SK-N-MC (cell line): ENCODE results near the gene IMPG2.

ENCODE experiments used
- EZH2 ChIP-seq: fragments of 200-600 bp; sonication (generic); IDR thresholded peaks from one replicate; pipeline ENCODE4 v1.6.1; 2017; ENCODE audit warnings: antibody characterized with exemption
- FOXP2 ChIP-seq: optimal IDR thresholded peaks from 2 replicates; pipeline ENCODE3; 2011; ENCODE audit warnings: mild to moderate bottlenecking, moderate library complexity; ENCODE audit not compliant: insufficient read depth; ENCODE audit errors: extremely low read length, control extremely low read depth
- POLR2AphosphoS5 ChIP-seq: IDR thresholded peaks from 2 replicates; pipeline ENCODE4 v1.6.1; 2012; ENCODE audit warnings: mild to moderate bottlenecking, low read depth, low read length, borderline replicate concordance

DNA sequence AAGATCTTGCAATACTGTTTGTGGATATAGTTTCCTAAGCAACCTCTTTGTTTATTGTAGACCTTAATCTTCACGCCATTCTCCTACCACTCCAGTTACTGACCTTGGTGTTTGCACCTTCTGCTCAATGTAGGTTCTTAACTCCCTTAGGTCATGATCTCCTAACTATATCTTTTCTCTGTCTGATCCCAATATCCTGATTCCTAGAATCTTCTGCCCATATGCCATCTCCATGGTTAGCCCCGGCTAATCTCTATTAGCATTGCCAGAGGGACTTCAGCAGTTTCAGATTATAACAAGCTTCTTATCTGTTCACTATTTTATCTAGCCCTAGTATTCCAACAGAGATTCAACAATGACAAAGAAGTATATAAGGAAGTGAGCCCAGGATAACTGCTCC is 64.9 kb downstream of the IMPG2 start:
- TF ChIP-seq POLR2AphosphoS5 = no peak
- no peak for TF ChIP-seq EZH2
- no peak for TF ChIP-seq FOXP2
